KOPT-K1 (cell line): ENCODE measurements around the gene RSPH6A.
"Not testable (repeated sequence)": the region's sequence is repeated elsewhere in the genome, so short reads cannot be mapped to it uniquely, and the experiment has no call there.

Experiments used
- H3K27ac ChIP-seq: fragments of 200-600 bp; sonication (generic); 2 replicates; pipeline ENCODE4 v1.5.1; 2016; ENCODE audit warnings: antibody characterized with exemption, mild to moderate bottlenecking, low read depth, low read length; ENCODE audit not compliant: poor library complexity, severe bottlenecking
- H3K36me3 ChIP-seq: fragments of 200-600 bp; sonication (generic); 2 replicates; pipeline ENCODE4 v1.5.1; 2017; ENCODE audit warnings: antibody characterized with exemption, mild to moderate bottlenecking, low read length, moderate library complexity; ENCODE audit not compliant: insufficient read depth
- H3K9me3 ChIP-seq: fragments of 200-600 bp; sonication (generic); 2 replicates; pipeline ENCODE4 v1.5.1; 2017; ENCODE audit warnings: antibody characterized with exemption, low read length, mild to moderate bottlenecking; ENCODE audit not compliant: insufficient read depth, poor library complexity, severe bottlenecking

RSPH6A gene

DNA sequence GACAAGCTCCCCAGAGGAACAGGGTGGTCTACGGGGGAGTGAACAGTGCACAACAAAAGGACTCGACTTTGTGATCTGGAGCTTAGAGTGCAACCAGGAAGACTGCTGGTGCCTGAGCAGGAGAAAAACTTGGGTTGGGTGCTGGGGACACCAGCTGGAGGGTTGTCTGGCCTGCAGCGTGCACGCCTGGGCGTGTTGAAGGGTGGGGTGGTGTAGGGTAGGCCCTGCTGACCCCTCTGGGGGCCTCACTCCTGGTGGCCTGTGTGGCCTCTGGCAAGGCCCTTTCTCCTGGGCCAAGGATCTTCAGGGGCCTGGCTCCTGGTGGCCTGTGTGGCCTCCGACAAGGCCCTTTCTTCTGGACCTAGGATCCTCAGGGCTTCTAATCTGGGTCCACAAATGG is 4.7 kb upstream of the RSPH6A start:
- H3K36me3 ChIP-seq, result peaks cover 68% of the 10 kb centered on the region
- no peak overlapping the region for H3K27ac ChIP-seq
- H3K9me3 ChIP-seq, result no peaks in the 10 kb centered on the region

DNA sequence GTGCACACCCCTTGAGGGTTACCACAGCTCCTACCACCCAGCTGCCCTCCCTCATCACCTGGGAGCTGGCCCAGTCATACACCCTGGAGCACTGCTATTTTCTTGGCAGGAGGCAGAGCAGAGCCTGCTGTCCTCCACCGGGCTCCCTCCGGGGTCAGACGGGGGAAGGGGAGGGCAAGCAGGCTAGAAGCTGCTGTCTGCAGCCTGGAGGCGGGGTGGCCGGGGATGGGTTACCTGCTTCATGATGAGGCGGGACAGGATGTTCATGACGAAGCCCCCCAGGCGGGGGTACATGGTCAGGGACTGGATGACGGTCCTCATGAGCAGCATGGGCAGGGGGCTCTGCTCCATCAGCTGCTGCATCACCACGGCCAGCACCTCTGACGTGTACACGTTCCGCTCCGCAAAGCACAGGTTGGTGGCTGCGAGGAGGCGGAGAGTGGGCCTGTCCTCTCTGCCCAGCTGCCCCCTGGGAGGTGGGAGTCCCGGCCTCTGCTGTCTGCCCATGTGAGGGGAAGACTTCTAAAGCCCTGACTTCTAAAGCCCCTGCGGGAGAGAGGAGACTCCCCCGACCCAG is 2.7 kb upstream of the RSPH6A start:
- Histone ChIP-seq H3K9me3 (no peaks in the 10 kb centered on the region), H3K36me3 (peaks cover 57% of the 10 kb centered on the region), H3K27ac (no peak overlapping the region)

DNA sequence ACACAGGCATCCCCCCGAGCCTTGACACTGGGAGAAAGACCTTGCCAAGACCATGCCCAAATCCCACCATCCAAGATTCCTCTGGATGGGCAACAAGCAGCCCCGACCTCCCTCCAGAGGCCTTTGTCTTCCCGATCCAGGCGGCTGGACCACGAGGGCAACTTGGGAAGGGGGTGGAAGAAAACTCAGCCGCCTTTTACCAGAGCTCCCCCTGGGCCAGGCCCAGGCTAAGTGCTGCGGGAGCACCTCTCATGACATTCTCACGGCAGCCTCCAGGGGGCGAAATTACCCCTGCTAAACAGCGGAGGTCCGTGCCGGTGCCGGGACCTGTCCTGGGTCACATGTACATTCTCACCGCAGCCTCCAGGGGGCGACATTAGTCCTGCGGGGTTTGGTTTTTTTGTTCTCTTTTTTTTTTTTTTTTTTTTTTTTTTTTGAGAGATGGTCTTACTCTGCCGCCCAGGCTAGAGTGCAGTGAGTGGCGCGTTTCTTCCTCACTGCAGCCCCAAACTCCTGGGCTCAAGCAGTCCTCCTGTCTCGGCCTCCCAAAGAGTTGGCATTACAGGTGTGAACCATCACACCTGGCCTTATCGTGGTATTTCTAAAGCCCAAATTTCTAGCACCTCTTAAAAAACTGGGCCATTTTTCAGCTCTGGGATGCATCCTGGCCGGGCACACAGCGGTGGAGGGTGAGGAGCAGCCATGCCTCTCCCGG is 2.1 kb upstream of the RSPH6A start:
- Histone ChIP-seq H3K36me3 (peaks cover 51% of the 10 kb centered on the region), H3K27ac (no peak overlapping the region), H3K9me3 (no peaks in the 10 kb centered on the region)

DNA sequence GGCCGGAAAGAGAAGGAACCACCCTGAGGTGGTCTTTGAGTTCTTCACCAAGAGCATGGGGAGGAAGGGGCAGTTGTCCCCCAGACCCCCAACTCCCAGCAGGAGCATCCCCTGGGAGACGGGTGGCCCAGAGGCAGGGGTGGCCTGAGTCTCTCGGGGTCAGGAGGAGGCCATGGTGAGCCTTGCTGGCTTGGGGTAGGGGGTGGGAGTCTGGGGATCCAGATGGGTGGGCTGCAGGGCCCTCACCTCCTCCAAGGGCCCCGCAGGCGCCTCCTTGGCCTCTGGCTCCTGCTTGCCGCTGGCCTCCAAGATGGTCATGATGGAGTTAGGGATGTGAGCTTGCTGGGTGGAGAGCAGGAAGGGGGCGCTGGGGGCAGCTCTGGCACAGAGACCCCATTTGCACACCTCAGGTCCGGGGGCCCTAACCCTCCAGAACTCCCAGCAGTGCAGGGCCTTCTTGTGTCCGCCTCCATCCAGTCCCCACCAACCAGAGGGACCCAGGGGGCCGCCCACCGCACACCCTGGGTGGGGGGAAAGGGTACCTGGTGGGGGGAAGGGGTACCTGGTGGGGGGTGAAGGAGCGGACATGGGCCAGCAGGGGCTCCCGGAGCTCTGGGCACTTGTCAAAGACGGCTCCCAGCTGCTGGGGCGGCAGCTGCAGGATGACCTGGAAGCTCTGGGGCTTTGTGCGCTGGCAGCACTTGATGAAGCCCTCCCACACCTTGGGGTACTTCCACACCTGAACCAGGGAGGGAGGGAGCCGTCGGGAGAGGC is 1.3 kb upstream of the RSPH6A start:
- Histone ChIP-seq H3K9me3 (no peaks in the 10 kb centered on the region), H3K27ac (no peak overlapping the region), H3K36me3 (peaks cover 44% of the 10 kb centered on the region)

DNA sequence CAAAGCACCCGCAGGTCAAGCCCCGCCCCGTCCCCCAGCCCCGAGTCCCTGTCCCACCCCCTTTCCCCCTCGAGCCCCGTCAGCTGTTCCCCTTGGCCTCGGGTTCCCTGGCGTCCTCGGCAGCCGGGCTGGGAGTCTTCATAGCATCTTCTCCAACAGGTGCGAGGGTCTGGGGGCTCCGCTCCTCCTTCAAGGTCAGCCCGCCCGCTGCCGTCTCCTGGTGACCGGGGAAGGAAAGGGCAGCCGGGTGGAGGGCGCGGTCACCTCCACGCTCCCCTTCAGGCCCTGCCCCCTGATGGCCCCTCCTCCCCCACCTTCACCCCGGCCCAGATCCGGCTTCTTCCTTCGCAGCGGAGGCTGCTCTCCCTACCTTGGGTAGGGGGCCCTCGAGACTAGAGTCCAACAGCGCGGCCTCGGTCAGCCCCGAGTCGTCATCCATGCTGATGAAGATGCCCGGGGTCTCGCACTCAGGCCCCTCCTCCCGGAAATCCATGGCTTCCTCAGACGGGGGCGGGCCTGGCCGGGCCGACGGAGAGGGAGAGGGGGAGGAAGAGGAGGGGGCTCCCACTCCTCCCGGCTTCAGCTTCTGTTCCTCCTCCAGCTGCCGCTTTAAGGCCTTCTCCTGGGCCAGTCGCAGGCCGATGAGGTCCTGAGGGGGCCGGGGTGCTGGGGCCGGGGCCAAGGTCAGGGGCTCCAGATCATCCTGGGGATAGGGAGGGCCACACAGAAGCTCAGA is 541 bp upstream of the RSPH6A start:
- no peak overlapping the region for H3K27ac ChIP-seq
- H3K9me3 ChIP-seq, result no peaks in the 10 kb centered on the region
- peaks cover 37% of the 10 kb centered on the region for H3K36me3 ChIP-seq

DNA sequence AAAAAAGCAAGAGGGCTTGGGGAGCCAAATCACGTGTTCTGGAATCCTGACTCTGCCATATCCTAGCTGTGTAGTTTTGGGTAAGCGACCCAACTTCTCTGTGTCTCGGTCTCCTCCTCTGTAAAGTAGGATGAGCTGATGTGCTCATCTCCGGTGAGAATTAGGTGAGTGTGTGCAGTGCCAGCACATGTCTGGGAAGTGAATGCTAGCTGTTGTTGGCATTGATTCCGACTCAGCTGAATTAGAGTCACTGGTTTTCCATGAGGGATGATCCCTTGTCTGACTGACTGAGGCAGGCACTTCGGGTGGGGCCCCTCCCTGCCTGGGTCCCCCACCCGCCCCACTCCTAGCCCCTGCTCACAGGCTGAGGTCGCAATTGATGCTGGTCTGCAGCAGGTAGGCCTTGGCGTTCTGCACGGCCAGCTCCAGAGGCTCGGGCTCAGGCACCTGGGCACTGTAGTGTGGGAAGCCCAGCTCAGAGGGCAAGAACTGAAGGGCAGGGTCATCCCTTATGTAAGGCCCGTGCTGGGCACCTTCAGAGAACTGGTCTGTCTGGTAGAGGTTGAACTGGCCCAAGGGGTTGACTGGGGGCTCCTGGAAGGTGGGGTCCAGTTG is 835 bp downstream of the RSPH6A start:
- H3K9me3 ChIP-seq, result no peaks in the 10 kb centered on the region
- H3K27ac ChIP-seq, result no peak overlapping the region
- peaks cover 23% of the 10 kb centered on the region for H3K36me3 ChIP-seq

DNA sequence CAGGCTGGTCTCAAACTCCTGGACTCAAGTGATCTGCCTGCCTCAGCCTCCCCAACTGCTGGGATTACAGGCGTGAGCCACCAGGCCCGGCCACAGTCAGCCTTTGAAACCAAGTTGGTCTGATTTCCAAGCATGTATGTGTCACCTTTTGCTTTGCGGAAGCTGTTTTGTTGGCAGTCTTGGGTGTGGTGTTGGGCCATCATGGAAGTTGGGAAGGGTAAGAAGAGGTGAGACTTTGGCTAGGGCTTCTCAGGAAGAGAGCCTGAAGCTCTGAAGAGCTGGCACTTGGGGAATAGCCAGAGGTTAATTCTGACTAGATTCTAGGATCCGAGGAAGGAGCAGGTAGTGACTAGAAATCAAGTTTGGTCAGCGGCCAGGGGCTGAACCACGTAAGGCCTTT is 2.8 kb downstream of the RSPH6A start:
- Histone ChIP-seq H3K27ac (no peak overlapping the region), H3K36me3 (peaks cover 20% of the 10 kb centered on the region), H3K9me3 (no peaks in the 10 kb centered on the region)

DNA sequence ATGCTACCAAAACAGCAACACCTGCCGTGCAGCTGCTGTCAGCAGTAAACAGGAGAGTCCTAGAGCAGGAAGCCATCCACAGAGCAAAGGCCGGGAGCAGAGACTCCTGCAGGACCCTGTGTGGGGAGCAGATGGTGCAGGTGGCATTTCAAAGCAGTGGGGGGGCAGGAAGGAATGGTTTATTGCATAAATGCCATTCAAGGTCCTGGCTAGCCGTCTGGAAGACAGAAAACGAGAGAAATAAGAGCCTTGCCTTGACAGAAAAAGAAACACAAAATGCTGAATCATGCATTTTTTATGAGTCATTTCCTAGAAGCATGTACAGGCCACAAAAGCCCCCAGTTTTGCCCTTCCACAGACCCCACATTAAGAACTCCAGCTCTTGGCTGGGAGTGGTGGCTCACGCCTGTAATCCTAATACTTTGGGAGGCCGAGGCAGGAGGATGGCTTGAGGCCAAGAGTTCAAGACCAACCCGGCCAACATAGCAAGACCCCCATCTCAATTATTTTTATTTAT is 5.4 kb downstream of the RSPH6A start:
- H3K27ac ChIP-seq, result no peak overlapping the region
- no peaks in the 10 kb centered on the region for H3K9me3 ChIP-seq
- H3K36me3 ChIP-seq, result peaks cover 8% of the 10 kb centered on the region; the same call in 1 of the 2 replicates

DNA sequence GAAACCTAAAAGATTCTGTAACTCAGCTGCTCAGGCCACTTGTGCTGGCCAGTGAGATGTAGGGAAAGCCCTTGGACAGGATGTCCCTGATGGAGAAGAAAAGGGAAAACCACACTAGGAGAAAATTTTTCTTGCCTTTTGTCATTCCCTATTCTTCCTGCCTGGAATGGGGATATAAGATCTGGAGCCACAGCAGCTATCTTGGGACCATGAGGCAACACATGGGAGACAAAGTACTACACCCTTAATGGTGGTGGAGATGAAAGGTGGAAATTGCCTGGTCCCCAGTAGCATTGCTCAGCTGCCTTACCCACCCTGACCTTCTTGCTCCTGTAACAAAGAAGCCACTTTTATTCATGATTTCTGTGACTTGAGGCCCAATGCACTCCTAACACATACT is 9.4 kb downstream of the RSPH6A start:
- H3K36me3 ChIP-seq, result no peaks in the 10 kb centered on the region

DNA sequence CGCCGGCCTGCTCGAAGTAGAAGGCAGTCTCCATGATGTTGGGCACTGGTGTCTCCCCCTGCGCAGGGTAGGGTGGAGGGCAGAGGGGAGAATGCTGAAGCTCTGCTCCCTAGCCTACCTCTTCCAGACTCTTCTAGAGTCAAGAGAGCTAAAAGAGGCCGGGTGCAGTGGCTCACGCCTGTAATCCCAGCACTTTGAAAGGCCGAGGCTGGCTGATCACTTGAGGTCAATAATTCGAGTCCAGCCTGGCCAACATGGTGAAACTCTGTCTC is 10.2 kb downstream of the RSPH6A start:
- Histone ChIP-seq H3K27ac (no peak overlapping the region), H3K9me3 (no peaks in the 10 kb centered on the region), H3K36me3 (no peaks in the 10 kb centered on the region)

More for the DNA sequence above, 9.4 kb downstream of the RSPH6A start:
- H3K27ac ChIP-seq, result no peak overlapping the region
- H3K9me3 ChIP-seq, result no peaks in the 10 kb centered on the region

DNA sequence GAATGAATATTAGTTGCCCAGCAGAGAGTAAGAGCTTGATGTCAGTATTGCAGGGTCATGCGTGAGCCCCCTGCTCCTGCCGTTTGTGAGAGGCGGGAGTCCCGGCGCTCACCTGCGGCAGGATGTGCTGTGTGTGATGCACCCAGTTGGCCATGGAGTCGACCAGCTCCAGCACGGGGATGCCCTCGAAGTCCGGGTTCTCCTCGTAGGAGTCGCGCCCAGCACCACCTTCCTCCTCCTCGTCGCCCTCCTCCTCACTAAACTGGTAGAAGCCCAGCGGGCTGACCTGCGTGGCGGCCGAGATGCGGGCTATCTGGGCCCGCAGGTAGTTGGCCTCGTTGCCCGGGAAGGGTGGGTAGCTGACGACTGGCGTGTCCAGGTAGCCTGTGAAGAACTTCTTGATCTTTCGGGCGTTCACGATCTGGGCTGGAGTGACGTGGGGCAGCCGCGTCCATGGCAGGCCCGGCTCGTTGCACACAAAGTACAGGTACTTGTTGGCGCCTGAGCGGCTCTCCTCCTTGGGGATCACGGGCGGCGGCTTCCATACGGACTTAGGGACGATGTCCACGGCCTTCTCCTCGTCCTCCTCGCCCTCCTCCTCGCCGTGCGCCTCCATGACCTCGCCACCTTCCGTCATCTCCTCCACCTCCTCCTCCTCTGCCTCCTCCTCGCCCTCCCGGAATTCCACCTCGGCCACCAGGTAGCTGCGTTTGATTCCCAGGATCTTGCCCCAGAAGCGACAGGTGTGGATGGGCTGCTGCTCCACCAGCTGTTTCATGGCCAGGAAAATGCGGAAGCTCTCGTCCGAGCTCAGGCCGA is 10.8 kb downstream of the RSPH6A start:
- Histone ChIP-seq H3K27ac (no peak overlapping the region), H3K36me3 (no peaks in the 10 kb centered on the region), H3K9me3 (no peaks in the 10 kb centered on the region)

DNA sequence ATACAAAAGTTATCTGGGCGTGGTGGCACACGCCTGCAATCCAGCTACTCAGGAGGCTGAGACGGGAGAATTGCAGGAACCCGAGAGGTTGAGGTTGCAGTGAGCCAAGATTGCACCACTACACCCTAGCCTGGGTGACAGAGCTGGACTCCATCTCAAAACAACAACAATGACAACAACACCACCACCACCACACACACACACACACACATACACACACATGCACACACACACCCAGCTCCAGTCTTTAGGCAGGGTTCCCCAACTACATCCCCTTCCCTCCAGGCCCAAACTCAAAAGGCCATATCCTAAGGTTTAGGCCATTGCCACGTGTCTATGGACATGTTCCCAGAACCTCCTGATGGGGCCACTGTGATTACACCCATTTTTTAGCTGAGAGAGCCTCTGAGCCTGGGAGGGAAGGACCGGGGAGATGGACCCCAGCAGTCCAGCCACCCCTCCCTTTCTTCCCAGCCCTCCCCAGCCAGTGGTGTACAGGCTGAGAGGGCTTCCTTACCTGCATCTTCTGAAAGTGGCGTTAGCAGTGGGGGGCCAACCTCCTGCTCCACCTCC is 13.4 kb downstream of the RSPH6A start:
- no peak overlapping the region for H3K27ac ChIP-seq
- H3K9me3 ChIP-seq, result no peaks in the 10 kb centered on the region
- no peaks in the 10 kb centered on the region for H3K36me3 ChIP-seq

DNA sequence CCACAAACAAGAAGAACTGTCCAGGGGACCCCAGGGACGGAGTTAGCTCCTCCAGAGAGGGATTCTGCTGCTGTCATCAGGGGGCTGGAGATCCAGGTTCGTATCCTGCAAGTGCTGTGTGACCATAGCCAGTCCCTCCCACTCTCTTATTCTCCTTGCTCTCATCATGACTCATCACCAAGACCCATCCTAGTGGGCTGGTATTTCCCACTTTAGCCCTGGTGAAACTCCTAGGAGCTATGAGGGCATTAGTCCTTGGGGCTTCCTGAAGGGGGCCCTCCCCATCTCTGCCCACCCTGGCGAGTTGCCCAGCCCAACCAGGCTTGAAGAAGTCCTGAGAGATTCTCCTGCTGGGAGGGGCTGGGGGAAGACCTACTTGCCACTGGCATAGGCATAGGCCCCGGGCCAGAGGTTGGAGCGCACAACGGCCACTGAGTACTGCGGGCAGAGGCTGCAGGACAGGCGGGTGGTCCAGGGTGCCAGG is 15.0 kb downstream of the RSPH6A start:
- Histone ChIP-seq H3K36me3 (no peaks in the 10 kb centered on the region), H3K27ac (no peak overlapping the region), H3K9me3 (no peaks in the 10 kb centered on the region)

DNA sequence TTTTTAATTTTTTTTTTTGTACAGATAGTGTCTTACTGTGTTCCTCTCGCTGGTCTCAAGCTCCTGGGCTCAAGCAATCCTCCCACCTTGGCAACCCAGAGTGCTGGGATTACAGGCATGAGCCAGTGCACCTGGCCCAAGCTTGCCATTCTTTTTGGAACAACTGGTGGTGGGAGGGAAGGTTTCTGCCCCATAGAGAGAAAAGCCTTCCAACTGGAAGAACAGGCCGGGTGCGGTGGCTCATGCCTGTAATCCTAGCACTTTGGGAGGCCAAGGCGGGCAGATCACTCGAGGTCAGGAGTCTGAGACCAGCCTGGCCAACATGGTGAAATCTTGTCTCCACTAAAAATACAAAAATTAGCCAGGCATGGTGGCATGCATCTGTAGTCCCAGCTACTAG is 15.6 kb downstream of the RSPH6A start:
- not testable (repeated sequence) for H3K27ac ChIP-seq, H3K9me3 ChIP-seq, H3K36me3 ChIP-seq
